Measurements from ENCODE around the gene ZMYND8.

Gene ZMYND8

DNA sequence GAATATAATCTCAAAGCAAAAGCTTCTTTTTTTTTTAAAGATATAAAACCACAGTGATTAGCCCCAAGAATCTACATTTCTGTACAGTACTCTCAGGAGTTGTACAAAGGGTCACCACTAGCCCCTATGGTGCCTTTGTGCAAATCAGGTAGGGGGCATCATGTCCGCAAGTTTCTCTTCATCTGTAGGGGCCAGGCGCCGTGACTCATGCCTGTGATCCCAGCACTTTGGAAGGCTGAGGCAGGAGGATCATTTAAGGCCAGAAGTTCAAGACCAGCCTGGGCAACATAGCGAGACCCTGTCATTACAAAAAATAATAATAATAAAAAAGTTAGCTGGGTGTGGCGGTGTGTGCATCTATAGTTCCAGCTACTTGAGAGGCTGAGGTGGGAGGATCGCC lies 63.9 kb downstream of the ZMYND8 start:
- TF ChIP-seq SIN3A (IDR thresholded peaks at IDR 0.05; ENCODE audit: borderline replicate concordance, insufficient read depth, low read length) (no peak), POLR2AphosphoS5 (IDR thresholded peaks at IDR 0.05; ENCODE audit: low read depth, low read length) (no peak), FOXP2 (optimal IDR thresholded peaks at IDR 0.05; ENCODE audit: borderline replicate concordance, extremely low read depth, extremely low read length, insufficient read depth) (no peak), TAF1 (IDR thresholded peaks at IDR 0.05; ENCODE audit: borderline replicate concordance, insufficient read depth, low read length) (no peak)
- TF ChIP-seq, protein P1, sequence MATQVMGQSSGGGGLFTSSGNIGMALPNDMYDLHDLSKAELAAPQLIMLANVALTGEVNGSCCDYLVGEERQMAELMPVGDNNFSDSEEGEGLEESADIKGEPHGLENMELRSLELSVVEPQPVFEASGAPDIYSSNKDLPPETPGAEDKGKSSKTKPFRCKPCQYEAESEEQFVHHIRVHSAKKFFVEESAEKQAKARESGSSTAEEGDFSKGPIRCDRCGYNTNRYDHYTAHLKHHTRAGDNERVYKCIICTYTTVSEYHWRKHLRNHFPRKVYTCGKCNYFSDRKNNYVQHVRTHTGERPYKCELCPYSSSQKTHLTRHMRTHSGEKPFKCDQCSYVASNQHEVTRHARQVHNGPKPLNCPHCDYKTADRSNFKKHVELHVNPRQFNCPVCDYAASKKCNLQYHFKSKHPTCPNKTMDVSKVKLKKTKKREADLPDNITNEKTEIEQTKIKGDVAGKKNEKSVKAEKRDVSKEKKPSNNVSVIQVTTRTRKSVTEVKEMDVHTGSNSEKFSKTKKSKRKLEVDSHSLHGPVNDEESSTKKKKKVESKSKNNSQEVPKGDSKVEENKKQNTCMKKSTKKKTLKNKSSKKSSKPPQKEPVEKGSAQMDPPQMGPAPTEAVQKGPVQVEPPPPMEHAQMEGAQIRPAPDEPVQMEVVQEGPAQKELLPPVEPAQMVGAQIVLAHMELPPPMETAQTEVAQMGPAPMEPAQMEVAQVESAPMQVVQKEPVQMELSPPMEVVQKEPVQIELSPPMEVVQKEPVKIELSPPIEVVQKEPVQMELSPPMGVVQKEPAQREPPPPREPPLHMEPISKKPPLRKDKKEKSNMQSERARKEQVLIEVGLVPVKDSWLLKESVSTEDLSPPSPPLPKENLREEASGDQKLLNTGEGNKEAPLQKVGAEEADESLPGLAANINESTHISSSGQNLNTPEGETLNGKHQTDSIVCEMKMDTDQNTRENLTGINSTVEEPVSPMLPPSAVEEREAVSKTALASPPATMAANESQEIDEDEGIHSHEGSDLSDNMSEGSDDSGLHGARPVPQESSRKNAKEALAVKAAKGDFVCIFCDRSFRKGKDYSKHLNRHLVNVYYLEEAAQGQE (IDR thresholded peaks at IDR 0.05; ENCODE audit: insufficient read depth in 1 of 2, low read depth in 2 of 2, low read length in 2 of 2) = no peak

DNA sequence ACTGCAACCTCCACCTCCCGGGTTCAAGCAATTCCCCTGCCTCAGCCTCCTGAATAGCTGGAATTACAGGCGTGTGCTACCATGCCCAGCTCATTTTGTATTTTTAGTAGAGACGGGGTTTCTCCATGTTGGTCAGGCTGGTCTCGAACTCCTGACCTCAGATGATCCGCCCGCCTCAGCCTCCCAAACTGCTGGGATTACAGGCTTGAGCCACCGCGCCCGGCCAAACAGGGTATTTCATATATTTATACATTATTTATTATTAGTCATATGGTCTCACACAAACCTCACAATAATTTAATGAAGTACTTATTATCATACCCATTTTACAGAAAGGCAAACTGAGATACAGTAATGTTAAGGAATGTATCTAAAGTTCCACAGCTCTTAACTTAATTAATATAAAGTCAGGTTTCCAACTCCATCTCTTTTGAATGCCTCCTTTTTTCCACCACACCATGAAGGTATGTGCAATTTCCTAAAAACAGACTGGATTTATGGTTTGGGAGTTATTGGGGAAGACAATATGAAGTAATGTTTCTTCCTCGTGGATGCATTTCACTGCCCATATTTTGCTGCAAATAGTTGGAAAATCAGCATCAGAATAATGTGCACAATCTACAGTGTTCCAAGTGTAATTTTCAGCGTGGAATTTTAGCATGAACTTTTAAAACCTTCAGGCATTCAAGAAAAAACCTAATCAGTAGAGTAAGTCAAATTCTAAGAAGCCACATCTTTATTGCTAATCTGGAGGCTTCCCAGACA lies 65.7 kb downstream of the ZMYND8 start:
- no peak for TF ChIP-seq POLR2AphosphoS5 (IDR thresholded peaks at IDR 0.05; ENCODE audit: low read depth, low read length)
- no peak for TF ChIP-seq SIN3A (IDR thresholded peaks at IDR 0.05; ENCODE audit: borderline replicate concordance, insufficient read depth, low read length)
- TF ChIP-seq TAF1 (IDR thresholded peaks at IDR 0.05; ENCODE audit: borderline replicate concordance, insufficient read depth, low read length) = no peak
- no peak for TF ChIP-seq FOXP2 (optimal IDR thresholded peaks at IDR 0.05; ENCODE audit: borderline replicate concordance, extremely low read depth, extremely low read length, insufficient read depth)
- TF ChIP-seq, protein P1 (IDR thresholded peaks at IDR 0.05; ENCODE audit: insufficient read depth in 1 of 2, low read depth in 2 of 2, low read length in 2 of 2) = no peak

DNA sequence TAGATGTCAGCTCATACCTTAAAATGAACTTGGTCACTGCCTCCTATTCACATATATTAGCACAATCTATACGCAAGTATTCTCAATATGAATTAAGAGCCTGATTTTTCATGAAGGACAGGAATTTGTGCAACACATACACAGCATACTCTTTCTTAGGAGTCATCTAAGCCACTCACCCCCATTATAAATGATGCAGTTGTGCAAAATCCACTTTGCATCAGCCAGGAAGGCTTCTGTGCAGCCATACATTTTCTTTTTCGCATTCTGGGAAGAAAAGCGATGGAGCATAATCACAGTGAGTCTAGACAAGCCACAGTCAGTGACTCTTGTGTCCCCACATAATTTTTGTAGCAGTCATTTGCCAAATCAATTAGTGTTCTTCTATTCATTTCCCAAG lies 66.5 kb downstream of the ZMYND8 start:
- TF ChIP-seq, protein P1 (IDR thresholded peaks at IDR 0.05; ENCODE audit: insufficient read depth in 1 of 2, low read depth in 2 of 2, low read length in 2 of 2) = no peak
- TF ChIP-seq POLR2AphosphoS5 (IDR thresholded peaks at IDR 0.05; ENCODE audit: low read depth, low read length) = no peak

DNA sequence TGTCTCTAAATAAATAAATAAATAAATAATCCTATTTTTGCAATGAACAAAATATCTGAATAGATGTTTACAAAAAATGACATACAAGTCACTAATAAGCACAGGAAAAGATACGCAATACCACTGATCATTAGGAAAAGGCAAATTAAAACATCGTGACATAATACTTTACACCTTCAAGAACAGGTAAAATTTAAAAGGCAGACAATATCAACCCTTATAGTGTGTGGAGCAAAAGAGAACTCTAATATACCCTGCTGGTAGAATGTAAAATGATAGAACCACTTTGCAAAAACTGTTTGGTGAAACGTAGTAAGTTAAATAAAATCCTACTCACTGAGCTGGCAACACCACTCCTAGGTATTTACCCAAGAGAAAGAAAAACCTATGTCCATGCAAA lies 67.4 kb downstream of the ZMYND8 start:
- no peak for TF ChIP-seq FOXP2 (optimal IDR thresholded peaks at IDR 0.05; ENCODE audit: borderline replicate concordance, extremely low read depth, extremely low read length, insufficient read depth)
- TF ChIP-seq, protein P1 (IDR thresholded peaks at IDR 0.05; ENCODE audit: insufficient read depth in 1 of 2, low read depth in 2 of 2, low read length in 2 of 2) = no peak
- TF ChIP-seq TAF1 (IDR thresholded peaks at IDR 0.05; ENCODE audit: borderline replicate concordance, insufficient read depth, low read length) = no peak
- TF ChIP-seq SIN3A (IDR thresholded peaks at IDR 0.05; ENCODE audit: borderline replicate concordance, insufficient read depth, low read length) = no peak
- no peak for TF ChIP-seq POLR2AphosphoS5 (IDR thresholded peaks at IDR 0.05; ENCODE audit: low read depth, low read length)

Measured in PFSK-1 (cell line).